Forelimb muscle (tissue), 1 donor: ENCODE results near the gene IAH1. TPM values are rescaled to one million over a fixed set of nuclear protein-coding genes. Genes with fewer than 3 reads are reported as not detected.

Experiments used
- DNase-seq: peaks from one replicate; pipeline ENCODE4 v3.0.0-alpha.2; 2013; ENCODE audit warnings: low read depth
- polyA plus RNA-seq: library from polyadenylated mRNA; unstranded; fragments of 120-200 nt; gene quantifications from one replicate; pipeline ENCODE4 v1.2.1, GENCODE V29; 2013; ENCODE audit not compliant: insufficient read length

The IAH1 gene
- 53.0 TPM for polyA plus RNA-seq

DNA sequence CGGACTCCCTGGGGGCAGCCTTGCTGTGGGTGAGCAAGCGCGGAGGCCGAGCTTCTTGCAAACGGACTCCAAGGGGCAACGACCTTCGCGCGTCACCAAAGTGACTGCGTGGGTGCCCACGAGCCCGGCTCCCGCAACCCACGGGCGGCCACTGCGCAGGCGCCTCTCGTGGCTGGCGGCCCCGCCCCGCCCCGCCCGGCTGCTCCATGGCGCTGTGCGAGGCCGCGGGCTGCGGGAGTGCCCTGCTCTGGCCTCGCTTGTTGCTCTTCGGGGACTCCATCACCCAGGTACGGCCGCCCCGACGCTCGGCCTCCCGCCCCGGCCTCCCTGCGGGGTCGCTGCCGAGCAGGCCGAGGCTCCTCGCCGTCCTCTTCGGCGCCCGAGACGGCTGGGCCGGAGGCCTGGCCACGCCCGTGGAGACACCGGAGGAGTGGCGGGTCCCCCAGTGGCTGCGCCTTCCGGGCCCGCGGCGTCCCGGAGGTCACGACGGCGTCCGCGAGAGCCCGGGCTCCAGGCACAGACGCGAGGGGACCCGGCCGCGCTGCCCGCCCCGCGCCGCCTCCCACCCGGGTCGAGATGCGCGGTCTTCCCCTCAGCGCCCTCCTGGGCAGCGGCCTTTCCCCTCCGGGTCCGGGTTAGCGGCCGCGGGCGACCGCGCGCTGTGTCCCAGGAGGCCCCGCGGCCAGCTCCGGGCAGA is at the start of gene IAH1:
IAH1 (plus strand) TSS at position 191 of the 697 bp plus-strand sequence; CDS start at position 207, 16 bp downstream.
- no peak for DNase-seq

- DNase-seq = no peak
Observed at GRCh38 chr2:9428965-9429577, 45.3 kb upstream of the IAH1 start.

- DNase-seq = no peak
Observed at GRCh38 chr2:9430316-9431293, 43.7 kb upstream of the IAH1 start.

DNA sequence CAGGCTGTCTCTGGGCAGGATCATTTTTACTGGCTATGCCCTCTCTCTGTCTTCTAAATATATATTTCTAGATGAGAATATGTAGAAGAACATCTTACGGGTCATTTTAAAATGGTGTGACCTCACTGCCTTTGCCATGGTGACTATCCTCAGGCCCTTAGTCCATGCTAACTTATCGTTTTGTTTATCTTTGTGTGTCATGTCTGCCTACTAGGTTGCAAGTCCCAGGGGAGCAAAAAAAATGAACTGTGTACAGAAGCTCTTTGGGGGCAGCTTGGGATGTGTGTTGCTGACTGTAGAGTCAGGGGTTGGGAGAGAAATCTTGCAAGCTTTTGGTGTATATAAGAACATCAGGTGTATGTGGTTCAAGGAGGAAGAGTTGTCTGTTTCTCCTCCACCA is 39.9 kb upstream of the IAH1 start:
- no peak for DNase-seq

GRCh38 chr2:9439536-9439935 is 34.8 kb upstream of the IAH1 start:
- no peak for DNase-seq

DNA sequence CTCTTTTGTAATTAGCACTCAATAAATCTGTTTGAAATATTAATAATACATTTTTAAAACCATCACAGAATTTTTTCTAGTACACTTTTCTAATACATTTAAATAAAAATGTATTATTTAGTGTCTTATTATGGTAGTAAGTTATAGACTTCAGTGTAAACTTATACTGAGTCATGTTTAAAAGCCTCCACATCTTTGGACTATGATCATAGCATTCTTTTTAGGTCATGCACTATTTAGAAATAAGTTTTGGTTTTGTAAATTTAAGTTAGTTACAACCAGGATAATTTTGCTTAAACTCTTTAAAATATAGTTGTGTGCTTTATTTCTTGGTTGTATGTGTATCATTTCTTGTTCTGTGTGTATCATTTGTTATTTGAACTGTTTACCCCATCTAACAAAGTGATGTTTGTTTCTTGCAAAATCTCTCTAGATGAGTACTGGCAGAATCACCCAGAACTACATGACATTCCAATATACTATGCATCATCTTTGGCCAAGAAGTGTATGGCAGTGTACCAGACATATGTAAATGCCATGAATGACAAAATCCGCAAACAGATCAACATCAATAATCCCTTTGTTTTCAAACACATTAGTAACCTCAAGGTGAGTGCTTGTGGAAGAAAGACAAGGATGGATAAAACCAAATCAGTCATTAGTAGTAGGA is 34.2 kb upstream of the IAH1 start:
- no peak for DNase-seq

DNA sequence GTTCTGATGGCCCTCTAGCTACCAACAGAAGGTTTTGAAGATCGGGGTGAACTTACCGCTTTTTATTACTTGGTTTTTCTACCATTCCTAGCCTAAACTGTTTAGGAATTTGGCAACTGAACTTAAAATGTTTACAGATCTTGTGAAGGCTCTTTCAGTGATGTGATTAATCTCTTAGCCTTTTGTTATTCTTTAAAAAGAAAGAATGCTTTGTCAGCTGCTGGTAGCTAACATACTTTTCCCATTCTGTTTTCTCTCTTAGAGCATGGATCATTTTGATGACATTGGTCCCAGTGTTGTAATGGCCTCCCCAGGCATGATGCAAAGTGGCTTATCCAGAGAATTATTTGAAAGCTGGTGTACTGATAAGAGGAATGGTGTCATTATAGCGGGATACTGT is 32.8 kb upstream of the IAH1 start:
- no peak for DNase-seq

GRCh38 chr2:9443526-9443925 is 30.8 kb upstream of the IAH1 start:
- DNase-seq = no peak

GRCh38 chr2:9445089-9445488 is 29.3 kb upstream of the IAH1 start:
- DNase-seq = no peak

DNA sequence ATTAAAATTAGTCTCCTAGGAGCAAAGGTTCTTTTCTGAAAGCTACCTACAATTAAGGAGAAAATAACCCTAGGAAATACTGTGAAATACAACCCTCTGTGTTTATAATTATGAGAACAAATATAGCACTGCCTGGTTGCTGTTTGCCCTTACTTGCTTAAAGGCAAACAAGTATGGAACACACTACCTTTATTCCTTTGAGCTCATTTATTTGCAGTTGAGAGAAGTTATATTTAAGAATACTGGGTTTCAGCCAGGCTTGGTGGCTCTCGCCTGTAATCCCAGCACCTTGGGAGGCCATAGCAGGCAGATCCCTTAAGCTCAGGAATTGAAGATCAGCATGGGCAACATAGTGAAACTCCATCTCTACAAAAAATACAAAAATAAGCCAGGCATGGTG is 23.1 kb upstream of the IAH1 start:
- DNase-seq = no peak

DNA sequence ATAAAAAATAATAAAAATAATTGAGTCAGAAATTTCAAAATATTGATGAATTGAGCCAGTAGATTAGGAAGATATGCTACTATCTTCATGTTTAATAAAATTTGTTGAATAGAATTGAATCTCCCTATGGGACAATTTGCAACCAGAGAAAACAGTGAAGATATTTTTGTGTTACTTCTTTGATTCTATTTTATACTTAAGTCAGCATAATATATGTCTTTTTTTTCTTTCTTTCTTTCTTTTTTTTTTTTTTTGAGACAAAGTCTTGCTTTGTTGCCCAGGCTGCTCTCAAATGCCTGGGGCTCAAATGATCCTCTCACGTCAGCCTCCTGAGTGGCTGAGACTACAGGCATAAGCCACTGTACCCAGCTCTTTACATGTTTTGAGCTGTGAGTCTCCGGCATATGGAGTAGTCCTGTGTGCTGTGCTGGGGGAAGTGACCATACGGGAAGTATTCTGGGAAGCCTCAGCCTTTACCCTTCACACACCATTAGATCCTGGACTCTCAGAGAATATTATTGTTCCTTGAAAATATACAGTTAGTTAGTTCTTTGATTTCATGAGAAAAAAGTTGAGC is 13.8 kb upstream of the IAH1 start:
- DNase-seq = no peak

DNA sequence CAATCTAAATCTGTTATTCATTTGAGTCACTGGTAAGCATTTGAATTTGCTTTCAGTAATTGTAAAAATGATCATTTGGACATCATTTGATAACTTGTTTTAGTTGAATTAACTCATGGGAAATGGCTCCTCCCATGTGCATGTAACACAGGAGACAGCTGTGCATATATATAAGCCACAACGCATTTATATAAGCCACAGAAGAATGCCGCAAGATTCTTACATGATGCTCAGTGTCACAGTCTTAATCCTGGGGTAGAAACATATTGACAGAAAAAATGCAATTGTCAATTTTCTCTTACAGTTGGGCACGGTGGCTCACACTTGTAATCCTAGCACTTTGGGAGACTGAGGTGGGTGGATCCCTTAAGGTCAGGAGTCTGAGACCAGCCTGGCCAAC is 13.3 kb upstream of the IAH1 start:
- no peak for DNase-seq

DNA sequence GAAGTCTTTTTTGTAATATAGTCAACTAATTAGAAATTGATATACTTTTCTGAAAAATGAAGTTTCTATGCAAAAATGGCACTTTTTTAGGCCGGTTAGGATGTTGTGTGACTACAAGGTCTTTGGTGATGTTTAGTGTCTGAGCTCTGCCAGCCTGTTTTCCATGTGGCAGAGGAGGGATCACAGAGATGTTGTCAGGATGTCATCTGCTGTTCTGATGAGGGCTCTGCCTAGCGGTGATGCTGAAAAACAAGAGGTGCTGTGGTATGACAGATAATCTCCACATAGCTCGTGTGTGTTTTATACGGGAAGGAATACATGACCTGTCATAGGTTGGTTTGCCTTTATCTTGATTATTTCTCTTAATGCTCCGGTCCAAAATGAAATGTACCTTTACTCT is 12.0 kb upstream of the IAH1 start:
- no peak for DNase-seq

DNA sequence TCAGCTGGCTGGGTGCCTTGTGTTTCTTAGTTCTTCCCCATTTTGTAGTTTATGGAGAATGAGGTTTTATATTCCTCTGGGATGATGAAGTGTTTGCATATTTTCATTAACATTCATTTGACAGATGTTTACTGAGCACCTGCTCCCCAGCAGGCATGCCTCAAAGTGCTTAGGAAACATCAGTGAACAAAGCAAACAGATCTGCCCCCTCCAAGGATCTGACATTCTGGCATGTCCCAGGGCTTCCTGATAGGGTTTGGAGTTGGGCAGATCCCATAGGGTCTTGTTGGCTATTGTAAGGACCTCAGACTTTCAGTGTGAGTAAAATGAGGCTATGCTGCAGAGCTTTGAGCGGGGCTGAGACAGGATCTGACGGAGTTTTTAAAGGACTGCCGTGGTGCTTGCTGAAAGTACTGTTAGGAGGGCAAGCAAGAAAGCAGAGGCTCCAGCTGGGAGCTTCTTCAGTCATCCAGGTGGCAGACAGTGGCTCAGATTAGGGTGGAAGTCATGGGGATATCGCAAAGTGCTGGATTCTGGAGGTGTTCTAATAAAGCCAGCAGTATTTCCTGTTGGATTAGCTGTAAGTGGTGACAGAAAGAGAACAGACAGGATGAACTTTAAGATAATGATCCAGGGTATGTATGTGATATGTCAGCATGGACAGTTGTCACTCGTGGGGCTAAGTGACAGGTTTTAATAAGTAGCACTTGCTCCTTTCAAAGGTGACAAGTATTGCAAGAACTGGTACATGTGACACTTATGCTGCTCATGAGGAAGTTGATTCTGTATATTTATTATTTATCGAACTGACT is 11.3 kb upstream of the IAH1 start:
- DNase-seq = no peak

DNA sequence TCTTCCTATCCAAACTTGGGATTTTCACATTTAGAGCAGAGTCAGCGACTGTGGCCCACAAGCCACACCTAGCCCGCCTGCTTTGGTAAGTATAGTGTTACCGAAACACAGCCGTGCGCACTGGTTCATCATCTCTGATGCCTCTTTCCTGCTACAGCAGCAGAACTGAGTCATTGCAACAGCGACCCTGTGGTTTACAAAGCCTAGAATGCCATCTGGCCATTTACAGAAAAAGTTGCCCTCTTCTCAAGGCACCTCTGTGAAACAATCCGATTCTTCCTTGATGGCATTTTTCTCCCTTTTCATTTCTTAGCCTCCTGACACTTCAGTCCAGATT is 10.7 kb upstream of the IAH1 start:
- DNase-seq = no peak

- no peak for DNase-seq
Observed at GRCh38 chr2:9465170-9465569, 9.2 kb upstream of the IAH1 start.

DNA sequence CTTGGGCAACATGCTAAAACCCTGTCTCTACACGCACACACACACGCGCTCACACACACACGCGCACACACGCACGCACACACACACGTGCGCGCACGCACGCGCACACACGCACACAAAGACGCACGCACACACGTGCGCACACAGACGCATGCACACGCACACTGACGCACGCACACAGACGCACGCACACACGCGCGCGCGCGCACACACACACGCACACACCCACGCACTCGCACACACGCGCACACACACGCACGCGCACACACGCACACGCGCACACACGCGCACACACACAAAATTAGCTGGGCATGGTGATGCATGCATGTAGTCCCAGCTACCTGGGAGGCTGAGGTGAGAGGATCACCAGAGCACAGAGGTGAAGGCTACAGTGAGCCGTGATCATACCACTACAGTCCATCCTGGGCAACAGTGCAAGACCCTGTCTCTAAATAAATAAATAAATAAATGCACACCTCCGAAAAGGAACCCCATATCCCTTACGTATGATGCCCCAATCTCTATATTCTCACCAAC is 8.1 kb upstream of the IAH1 start:
- DNase-seq = no peak

DNA sequence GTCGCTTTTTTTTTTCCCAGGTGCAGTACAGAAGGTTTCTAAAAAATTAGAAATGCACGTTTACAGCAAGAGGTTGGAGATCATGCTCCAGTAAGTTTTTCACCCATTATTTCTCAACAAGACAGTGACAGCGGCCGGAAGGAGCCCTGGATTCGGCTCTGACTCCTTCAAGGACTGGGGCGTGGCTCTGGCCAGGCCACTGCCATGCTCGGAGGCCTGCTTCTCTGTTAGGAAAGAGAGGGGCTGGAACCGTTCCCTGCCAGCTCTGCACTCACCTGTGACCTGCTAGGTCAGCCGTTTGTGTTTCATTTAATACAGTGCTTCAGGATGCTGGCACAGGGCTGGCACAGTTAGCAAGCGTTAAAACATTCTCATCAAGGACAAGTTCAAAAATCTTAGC is 6.7 kb upstream of the IAH1 start:
- no peak for DNase-seq

DNA sequence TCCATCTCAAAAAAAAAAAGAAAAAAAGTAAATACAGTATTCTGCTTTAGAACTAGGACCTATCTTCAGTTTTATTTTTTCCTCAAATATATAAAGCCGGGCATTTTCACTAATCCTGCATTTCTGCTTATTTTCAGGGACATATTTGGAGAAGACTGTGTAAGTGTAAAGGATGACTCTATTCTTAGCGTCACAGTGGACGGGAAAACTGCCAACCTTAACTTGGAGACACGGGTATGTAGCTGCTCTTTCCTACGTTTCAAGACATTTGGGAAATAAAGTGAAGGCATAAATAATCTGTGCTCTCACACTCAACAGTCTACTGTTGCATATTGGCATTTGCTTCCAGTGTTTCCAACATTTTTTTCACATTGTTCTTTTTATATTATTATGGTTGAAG is 3.1 kb upstream of the IAH1 start:
- DNase-seq = no peak

GRCh38 chr2:9472511-9472910 is 1.8 kb upstream of the IAH1 start:
- DNase-seq = no peak
